K562 (cell line): ENCODE measurements around the gene CTNNA3. TPM values are rescaled to one million over a fixed set of nuclear protein-coding genes. Genes with fewer than 3 reads are reported as not detected.

Experiments used
- ATAC-seq: fragments of 200-7000 bp; cut with Tn5 transposase; 3 replicates; pipeline ENCODE4 v1.9.1; 2020; ENCODE audit warnings: moderate library complexity
- BruUV-seq: library from RNA; stranded (reverse); fragments of 400-500 nt; replicated peaks from 2 replicates; lab custom pipeline; 2021; lab: Mats Ljungman, UMichigan
- CTCF ChIA-PET: fragments of 300-600 bp; formaldehyde crosslinking; extraction: SDS; loops from one replicate; lab custom pipeline; 2021; ENCODE audit warnings: low intra/inter-chr PET ratio; lab: Yijun Ruan, JAX
- POLR2A ChIA-PET: fragments of 300-600, 350-650 bp; sonication (Branson Sonifier 250); formaldehyde crosslinking; extraction: SDS; loops from one replicate; lab custom pipeline; 2021; ENCODE audit warnings: antibody characterized with exemption, inconsistent platforms; lab: Yijun Ruan, JAX
- DNase-seq, 4 experiments: peaks; one replicate each; pipeline versions ENCODE4 v3.0.0 to v3.0.0-alpha.2; 2011 to 2018; ENCODE audit warnings: low spot score in 3 of 4, mixed read lengths in 3 of 4; ENCODE audit errors: extremely low read depth in 1 of 4
- FAIRE-seq: peaks from 2 replicates; lab custom pipeline; 2011; peaks lifted over from hg19 to GRCh38; lab: Jason Lieb, UNC
- H2AFZ ChIP-seq: 2 replicates; pipeline ENCODE4 v1.6.0; 2011; ENCODE audit warnings: low read depth, low read length, control low read depth, inconsistent platforms
- H3K27ac ChIP-seq: fragments of 200-600 bp; 3 replicates; pipeline ENCODE4 v1.8.0; 2011; ENCODE audit warnings: low read depth, mild to moderate bottlenecking, control low read depth, inconsistent platforms, low read length, moderate library complexity, mixed read lengths; ENCODE audit errors: extremely low read depth
- H3K27me3 ChIP-seq, 2 experiments: fragments of 300-600 bp in 1 of 2; 2 replicates in 1 of 2; 3 replicates in 1 of 2; pipeline versions ENCODE4 v1.6.0 to v1.8.0; 2011; ENCODE audit warnings: inconsistent platforms in 2 of 2, low read length in 2 of 2, mild to moderate bottlenecking in 1 of 2, mixed read lengths in 1 of 2, moderate library complexity in 1 of 2; ENCODE audit not compliant: control insufficient read depth in 2 of 2, insufficient read depth in 2 of 2
- H3K36me3 ChIP-seq: fragments of 300-600 bp; 3 replicates; pipeline ENCODE4 v1.8.0; 2011; ENCODE audit warnings: mild to moderate bottlenecking, low read length, inconsistent platforms; ENCODE audit not compliant: control insufficient read depth, insufficient read depth
- H3K4me1 ChIP-seq, 2 experiments: fragments of 200-600 bp in 1 of 2; replicated peaks in 1 of 2; 2 replicates in 1 of 2; 3 replicates in 1 of 2; pipeline versions ENCODE4 v1.5.1 to v1.8.0; 2011; ENCODE audit warnings: inconsistent platforms in 2 of 2, low read length in 2 of 2, mild to moderate bottlenecking in 1 of 2, mixed read lengths in 1 of 2, moderate library complexity in 1 of 2; ENCODE audit not compliant: control insufficient read depth in 2 of 2, insufficient read depth in 2 of 2
- H3K4me2 ChIP-seq: 2 replicates; pipeline ENCODE4 v1.6.1; 2011; ENCODE audit warnings: low read length, control low read depth, inconsistent platforms, mixed read lengths; ENCODE audit not compliant: insufficient read depth
- H3K4me3 ChIP-seq: fragments of 200-600 bp; sonication (generic), shearing (Covaris generic); 2 replicates; pipeline ENCODE4 v1.5.1; 2016; ENCODE audit warnings: control low read depth, inconsistent platforms
- H3K79me2 ChIP-seq: fragments of 200-600 bp; 3 replicates; pipeline ENCODE4 v1.8.0; 2011; ENCODE audit warnings: low read length, inconsistent platforms; ENCODE audit not compliant: control insufficient read depth, insufficient read depth
- H3K9ac ChIP-seq, 2 experiments: 2 replicates each; pipeline versions ENCODE4 v1.6.0 to v1.6.1; 2011; ENCODE audit warnings: low read depth in 2 of 2, low read length in 2 of 2, control low read depth in 1 of 2, inconsistent platforms in 1 of 2, mild to moderate bottlenecking in 1 of 2, mixed read lengths in 1 of 2; ENCODE audit not compliant: insufficient read depth in 1 of 2
- H3K9me1 ChIP-seq: one replicate; pipeline ENCODE4 v1.6.0; 2011; ENCODE audit warnings: inconsistent platforms, mild to moderate bottlenecking, low read length, moderate library complexity; ENCODE audit not compliant: control insufficient read depth, insufficient read depth
- H3K9me3 ChIP-seq: replicated peaks from 2 replicates; pipeline ENCODE4 v1.5.1; 2011; ENCODE audit warnings: low read depth, low read length, inconsistent platforms; ENCODE audit not compliant: control insufficient read depth, insufficient read depth
- H4K20me1 ChIP-seq: replicated peaks from 2 replicates; pipeline ENCODE4 v1.6.1; 2011; ENCODE audit warnings: low read length, inconsistent platforms, mixed read lengths; ENCODE audit not compliant: control insufficient read depth, insufficient read depth
- ATF6 ChIP-seq: sonication (generic); formaldehyde crosslinking; IDR thresholded peaks from 2 replicates; pipeline ENCODE4 v1.4.0; 2020; ENCODE audit warnings: mild to moderate bottlenecking, missing genetic modification reagents
- GTF2F1 ChIP-seq: IDR thresholded peaks from 2 replicates; pipeline ENCODE4 v1.6.1; 2011; ENCODE audit warnings: low read depth, low read length, improper control_type of control experiment
- HDAC1 ChIP-seq, 2 experiments: fragments of 450-650 bp; IDR thresholded peaks; 2 replicates each; pipeline ENCODE4 v1.6.1; 2016 to 2017; ENCODE audit warnings: inconsistent platforms in 1 of 2, mild to moderate bottlenecking in 1 of 2, moderate library complexity in 1 of 2
- JUND ChIP-seq, 2 experiments: IDR thresholded peaks; 2 replicates in 1 of 2; 3 replicates in 1 of 2; pipeline ENCODE4 v1.6.1; 2011; ENCODE audit warnings: borderline replicate concordance in 2 of 2, low read depth in 2 of 2, low read length in 2 of 2, improper control_type of control experiment in 1 of 2, missing biosample characterization in 1 of 2, missing genetic modification characterization in 1 of 2, missing genetic modification reagents in 1 of 2
- KLF13 ChIP-seq: fragments of 450-650 bp; IDR thresholded peaks from 2 replicates; pipeline ENCODE4 v1.6.1; 2016; ENCODE audit warnings: missing genetic modification characterization, low read depth, mild to moderate bottlenecking, missing compliant biosample characterization, moderate library complexity, borderline replicate concordance
- MED1 ChIP-seq: sonication (generic); formaldehyde crosslinking; IDR thresholded peaks from 2 replicates; pipeline ENCODE4 v1.8.1; 2023; ENCODE audit warnings: missing genetic modification reagents, borderline replicate concordance
- SFPQ ChIP-seq: fragments of 200-400 bp; formaldehyde crosslinking; IDR thresholded peaks from 2 replicates; pipeline ENCODE4 v1.6.1; 2017; ENCODE audit warnings: mild to moderate bottlenecking, low read depth, low read length, moderate library complexity
- ZNF431 ChIP-seq: sonication (generic); formaldehyde crosslinking; IDR thresholded peaks from 2 replicates; pipeline ENCODE4 v1.8.0; 2022; ENCODE audit warnings: mild to moderate bottlenecking, missing genetic modification reagents
- ZNF79 ChIP-seq: fragments of 250-450 bp; sonication (Bioruptor Pico); IDR thresholded peaks from 2 replicates; pipeline ENCODE4 v1.4.0; 2020; ENCODE audit warnings: low read depth, mild to moderate bottlenecking, moderate library complexity
- WGBS: fragments of 100-300 bp; shearing (Covaris generic); methylation state at CpG from one replicate; pipeline ENCODE4 v1.1.6; 2016; ENCODE audit warnings: low coverage, mixed read lengths; ENCODE audit not compliant: insufficient coverage; ENCODE audit errors: missing lambda C conversion rate; 5-methylcytosine and 5-hydroxymethylcytosine counted together
- in situ Hi-C: fragments of 300-500 bp; cut with MboI; formaldehyde crosslinking; loops from 4 replicates; pipeline ENCODE4 v1.15.0; 2018; ENCODE audit warnings: inconsistent platforms, mixed read lengths
- intact Hi-C: fragments of 100-400 bp; cut with micrococcal nuclease; formaldehyde crosslinking; loops from 2 replicates; pipeline ENCODE4 v1.14.2; 2022
- polyA plus RNA-seq, 8 experiments: library from polyadenylated mRNA; depleted of rRNA in 4 of 8; stranded (reverse) in 5 of 8; unstranded in 3 of 8; fragments of >200 nt; fragmentation: Nextera tagmentation in 2 of 8; fragmentation: Illumina TruSeq in 1 of 8; extraction: Ambion mirVana in 2 of 8; extraction: Trizol in 1 of 8; gene quantifications; 2 replicates each; pipeline versions ENCODE4 v1.2.1 to v1.2.3, GENCODE V29; 2011 to 2014; ENCODE audit warnings: inconsistent platforms in 1 of 8, missing spikeins in 1 of 8
- total RNA-seq, 7 experiments: library from RNA; depleted of rRNA in 6 of 7; stranded (reverse); fragments of >200 nt in 6 of 7; fragmentation: Illumina TruSeq in 2 of 7; extraction: Trizol in 2 of 7; gene quantifications; 2 replicates each; pipeline versions ENCODE4 v1.2.1 to v1.2.3, GENCODE V29; 2011 to 2021; ENCODE audit warnings: low replicate concordance in 1 of 7

The CTNNA3 gene
- total and polyA plus RNA-seq, 9 of the 15 experiments (the other 6 are each of a cell fraction or from before 2014, with no cell fraction given) = 0.04 TPM; not detected in 8

DNA sequence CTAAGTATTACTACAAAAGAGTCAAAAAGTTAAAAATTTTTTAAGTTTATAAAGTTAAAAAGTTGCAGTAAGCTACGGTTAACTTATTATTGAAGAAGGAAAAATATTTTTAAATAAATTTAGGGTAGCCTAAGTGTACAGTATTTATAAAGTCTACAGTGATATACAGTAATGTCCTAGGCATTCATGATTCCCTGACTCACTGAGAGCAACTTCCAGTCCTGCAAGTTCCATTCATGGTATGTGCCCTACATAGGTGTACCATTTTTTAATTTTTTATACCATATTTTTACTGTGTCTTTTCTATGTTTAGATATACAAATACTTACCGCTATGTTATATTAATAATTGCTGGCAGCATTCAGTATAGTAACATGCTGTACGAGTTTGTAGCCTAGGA is 92.3 kb downstream of the CTNNA3 start (continued):
- TF ChIP-seq SFPQ (no peak), GTF2F1 (no peak), ATF6 (CRISPR knock-in tag) (no peak), MED1 (CRISPR knock-in tag) (no peak), KLF13 (tag) (no peak)

- under 1% methylated on average over 8 of the region's 8 CpGs for WGBS
- intact Hi-C loops (no loop called here), in situ Hi-C loops (no loop called here)
- Histone ChIP-seq H3K27ac (no peak overlapping the region), H3K36me3 (no peaks in the 10 kb centered on the region), H2AFZ (no peak overlapping the region), H3K9ac (no peak overlapping the region), H3K4me2 (no peak overlapping the region), H3K4me1 (no peaks in the 10 kb centered on the region), H3K4me3 (no peak overlapping the region), H3K9me3 (no peaks in the 10 kb centered on the region; the same call in 1 of the 2 replicates), H3K27me3 (no peaks in the 10 kb centered on the region), H4K20me1 (no peaks in the 10 kb centered on the region), H3K9me1 (no peaks in the 10 kb centered on the region), H3K79me2 (no peaks in the 10 kb centered on the region)
- FAIRE-seq (no peak), ATAC-seq (no peak), DNase-seq (no peak)
- no peak for TF ChIP-seq JUND (IDR thresholded peaks at IDR 0.05; ENCODE audit: borderline replicate concordance, low read depth, low read length)
- TF ChIP-seq JUND (tag; IDR thresholded peaks at IDR 0.05; ENCODE audit: borderline replicate concordance, low read depth, low read length) = no peak
- no peak for TF ChIP-seq ZNF79
- TF ChIP-seq HDAC1 (IDR thresholded peaks at IDR 0.05) = no peak
- no peak for TF ChIP-seq ZNF431
- BruUV-seq = no TSS peak
- POLR2A ChIA-PET = no interaction called here
- CTCF ChIA-PET = no interaction called here
Observed at GRCh38 chr10:67603086-67603485, 92.9 kb downstream of the CTNNA3 start.
